Fibroblast of the aortic adventitia (primary cell): ENCODE results near the gene C1QBP. TPM values are rescaled to one million over a fixed set of nuclear protein-coding genes. Genes with fewer than 3 reads are reported as not detected.
A peak's percentile ranks its signal among the peaks of the same experiment; 100 is the strongest.

Experiments used
- DNase-seq: peaks from one replicate; pipeline ENCODE4 v3.0.0-alpha.2; 2010; ENCODE audit warnings: low read depth
- H3K4me3 ChIP-seq: 2 replicates; pipeline ENCODE4 v1.5.1; 2011; ENCODE audit warnings: low read depth, mild to moderate bottlenecking, control low read depth, low read length, moderate library complexity
- total RNA-seq: library from RNA; depleted of rRNA; stranded (reverse); fragments of >200 nt; gene quantifications from 2 replicates; pipeline ENCODE4 v1.2.3, GENCODE V29; 2012; ENCODE audit warnings: low replicate concordance
- TF ChIP-seq, protein P1 (sequence below): IDR thresholded peaks from 2 replicates; pipeline ENCODE4 v1.5.1; 2011; ENCODE audit warnings: mild to moderate bottlenecking, low read length, control low read depth, inconsistent platforms; ENCODE audit not compliant: insufficient read depth

Gene C1QBP, protein sequence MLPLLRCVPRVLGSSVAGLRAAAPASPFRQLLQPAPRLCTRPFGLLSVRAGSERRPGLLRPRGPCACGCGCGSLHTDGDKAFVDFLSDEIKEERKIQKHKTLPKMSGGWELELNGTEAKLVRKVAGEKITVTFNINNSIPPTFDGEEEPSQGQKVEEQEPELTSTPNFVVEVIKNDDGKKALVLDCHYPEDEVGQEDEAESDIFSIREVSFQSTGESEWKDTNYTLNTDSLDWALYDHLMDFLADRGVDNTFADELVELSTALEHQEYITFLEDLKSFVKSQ
- 189 and 204 TPM in 2 replicates for total RNA-seq

DNA sequence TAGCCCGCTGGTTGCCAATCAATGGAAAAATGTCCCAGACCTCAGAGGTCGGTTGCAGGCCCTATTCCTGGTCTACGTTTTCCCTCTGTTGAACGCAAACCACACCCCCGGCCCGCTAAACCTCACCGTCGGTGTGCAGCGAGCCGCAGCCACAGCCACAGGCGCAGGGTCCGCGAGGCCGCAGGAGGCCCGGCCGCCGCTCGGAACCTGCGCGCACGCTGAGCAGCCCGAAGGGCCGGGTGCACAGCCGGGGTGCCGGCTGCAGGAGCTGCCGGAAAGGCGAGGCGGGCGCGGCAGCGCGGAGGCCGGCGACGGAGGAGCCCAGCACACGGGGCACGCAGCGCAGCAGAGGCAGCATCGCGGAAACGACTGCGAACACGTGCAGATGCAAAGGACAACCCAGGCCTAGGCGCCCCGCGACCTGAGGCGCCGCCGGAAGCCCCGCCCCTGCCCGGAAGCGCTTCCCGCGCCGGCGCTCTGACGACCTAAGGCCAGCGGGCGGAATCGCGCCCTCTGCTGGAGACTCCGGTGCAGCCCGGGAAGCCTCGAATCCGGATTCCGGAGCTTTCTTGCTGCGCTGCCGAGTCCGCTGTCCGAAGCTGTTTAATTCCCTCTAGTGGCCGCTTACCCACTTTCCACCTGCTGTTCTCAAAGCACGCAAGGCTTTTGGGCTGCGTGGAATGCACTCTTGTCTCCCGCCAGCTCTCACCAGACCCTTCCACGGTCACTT is at the start of gene C1QBP:
TSS of gene C1QBP (minus strand) at position 440 of the 730 bp plus-strand sequence. CDS start at position 358, 82 bp downstream.
- TF ChIP-seq, protein P1, sequence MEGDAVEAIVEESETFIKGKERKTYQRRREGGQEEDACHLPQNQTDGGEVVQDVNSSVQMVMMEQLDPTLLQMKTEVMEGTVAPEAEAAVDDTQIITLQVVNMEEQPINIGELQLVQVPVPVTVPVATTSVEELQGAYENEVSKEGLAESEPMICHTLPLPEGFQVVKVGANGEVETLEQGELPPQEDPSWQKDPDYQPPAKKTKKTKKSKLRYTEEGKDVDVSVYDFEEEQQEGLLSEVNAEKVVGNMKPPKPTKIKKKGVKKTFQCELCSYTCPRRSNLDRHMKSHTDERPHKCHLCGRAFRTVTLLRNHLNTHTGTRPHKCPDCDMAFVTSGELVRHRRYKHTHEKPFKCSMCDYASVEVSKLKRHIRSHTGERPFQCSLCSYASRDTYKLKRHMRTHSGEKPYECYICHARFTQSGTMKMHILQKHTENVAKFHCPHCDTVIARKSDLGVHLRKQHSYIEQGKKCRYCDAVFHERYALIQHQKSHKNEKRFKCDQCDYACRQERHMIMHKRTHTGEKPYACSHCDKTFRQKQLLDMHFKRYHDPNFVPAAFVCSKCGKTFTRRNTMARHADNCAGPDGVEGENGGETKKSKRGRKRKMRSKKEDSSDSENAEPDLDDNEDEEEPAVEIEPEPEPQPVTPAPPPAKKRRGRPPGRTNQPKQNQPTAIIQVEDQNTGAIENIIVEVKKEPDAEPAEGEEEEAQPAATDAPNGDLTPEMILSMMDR = peak; percentile 89
- peak within 1 kb of the TSS; percentile 90 for H3K4me3 ChIP-seq
- peak; percentile 92 for DNase-seq

DNA sequence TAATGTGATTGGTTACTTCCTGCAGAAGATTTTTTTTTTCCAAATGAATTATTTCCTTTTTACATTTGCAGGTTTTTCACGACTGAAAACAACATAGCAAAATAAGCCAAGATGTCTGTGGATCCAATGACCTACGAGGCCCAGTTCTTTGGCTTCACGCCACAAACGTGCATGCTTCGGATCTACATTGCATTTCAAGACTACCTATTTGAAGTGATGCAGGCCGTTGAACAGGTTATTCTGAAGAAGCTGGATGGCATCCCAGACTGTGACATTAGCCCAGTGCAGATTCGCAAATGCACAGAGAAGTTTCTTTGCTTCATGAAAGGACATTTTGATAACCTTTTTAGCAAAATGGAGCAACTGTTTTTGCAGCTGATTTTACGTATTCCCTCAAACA is 49.8 kb upstream of the C1QBP start:
- H3K4me3 ChIP-seq = no peak overlapping the region
- DNase-seq = no peak
- TF ChIP-seq, protein P1 = no peak

DNA sequence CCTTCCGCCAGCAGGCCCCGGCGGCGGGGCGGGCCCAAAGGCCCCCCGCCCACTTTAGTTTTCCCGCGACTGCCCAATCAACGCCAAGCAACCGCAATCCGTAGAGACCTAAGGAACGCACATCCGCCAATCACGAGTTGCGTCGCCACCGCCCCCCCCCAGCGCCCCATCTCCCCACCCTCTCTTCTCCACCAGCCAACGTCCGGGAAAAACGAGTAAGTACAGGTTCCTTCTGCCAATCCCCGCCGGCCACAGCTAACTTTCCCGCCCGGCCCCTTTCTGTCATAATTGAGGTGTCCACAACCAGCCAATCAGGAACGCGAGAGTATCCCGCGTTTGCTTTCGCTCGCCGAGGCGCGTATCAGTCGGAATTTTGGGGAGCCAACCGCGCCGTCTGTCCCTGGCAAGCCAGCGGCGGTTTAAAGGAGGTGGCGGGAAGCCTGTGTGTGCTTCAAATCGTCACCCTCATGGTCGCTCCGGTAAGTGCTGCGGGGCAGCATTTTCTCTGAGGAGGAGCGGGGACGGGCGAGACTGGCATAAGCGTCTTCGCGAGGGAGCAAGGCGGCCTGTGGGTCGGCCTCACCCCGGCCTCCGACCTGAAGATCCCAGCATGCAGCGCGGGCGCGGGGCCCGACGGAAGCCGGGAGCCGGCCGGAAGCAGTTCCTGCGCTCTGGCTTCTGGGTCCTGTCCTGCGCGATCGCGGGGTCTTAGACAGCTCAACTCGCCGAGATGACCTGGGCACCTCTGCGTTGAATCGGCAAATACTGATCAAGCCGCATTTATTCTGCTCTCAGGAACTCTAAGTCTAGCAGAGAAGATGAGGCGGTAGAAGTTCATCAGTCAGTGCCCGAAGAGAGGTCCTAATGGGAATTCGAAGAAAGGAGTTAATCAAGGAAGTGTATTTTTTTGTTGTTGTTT is 47.5 kb upstream of the C1QBP start, which contains the start of gene MIS12:
TSS of gene MIS12 (plus strand) at position 361 of the 919 bp plus-strand sequence. CDS start 2,297 bp downstream, outside the sequence.
- H3K4me3 ChIP-seq = peak within 1 kb of the TSS; percentile 92
- DNase-seq = peak; percentile 99
- TF ChIP-seq, protein P1 = no peak

GRCh38 chr17:5485270-5486205 is 46.6 kb upstream of the C1QBP start, which contains the start of gene DERL2:
Gene DERL2 (minus strand): TSS chr17:5486178. CDS start chr17:5486161, 17 bp downstream.
- TF ChIP-seq, protein P1 = no peak
- peak within 1 kb of the TSS; percentile 92 for H3K4me3 ChIP-seq
- peak; percentile 34 for DNase-seq

- TF ChIP-seq, protein P1 = no peak
- H3K4me3 ChIP-seq = no peak overlapping the region
- DNase-seq = no peak
These were observed 42.5 kb upstream of the C1QBP start for GRCh38 chr17:5481451-5481850.
